Neural progenitor cell (in vitro differentiated cells): ENCODE measurements around the gene AK8.

Source experiments
- EZH2 ChIP-seq: fragments of 200-600 bp; sonication (generic); IDR thresholded peaks from 2 replicates; pipeline ENCODE4 v1.6.1; 2017; ENCODE audit warnings: antibody characterized with exemption, mild to moderate bottlenecking, moderate library complexity
- EZH2phosphoT487 ChIP-seq: fragments of 200-600 bp; sonication (generic); IDR thresholded peaks from 2 replicates; pipeline ENCODE4 v1.6.1; 2017; ENCODE audit warnings: antibody characterized with exemption
- TF ChIP-seq, protein P1 (sequence below): fragments of 200-600 bp; sonication (generic); IDR thresholded peaks from 2 replicates; pipeline ENCODE4 v1.5.1; 2017; ENCODE audit warnings: antibody characterized with exemption, mild to moderate bottlenecking

- TF ChIP-seq, protein P1, sequence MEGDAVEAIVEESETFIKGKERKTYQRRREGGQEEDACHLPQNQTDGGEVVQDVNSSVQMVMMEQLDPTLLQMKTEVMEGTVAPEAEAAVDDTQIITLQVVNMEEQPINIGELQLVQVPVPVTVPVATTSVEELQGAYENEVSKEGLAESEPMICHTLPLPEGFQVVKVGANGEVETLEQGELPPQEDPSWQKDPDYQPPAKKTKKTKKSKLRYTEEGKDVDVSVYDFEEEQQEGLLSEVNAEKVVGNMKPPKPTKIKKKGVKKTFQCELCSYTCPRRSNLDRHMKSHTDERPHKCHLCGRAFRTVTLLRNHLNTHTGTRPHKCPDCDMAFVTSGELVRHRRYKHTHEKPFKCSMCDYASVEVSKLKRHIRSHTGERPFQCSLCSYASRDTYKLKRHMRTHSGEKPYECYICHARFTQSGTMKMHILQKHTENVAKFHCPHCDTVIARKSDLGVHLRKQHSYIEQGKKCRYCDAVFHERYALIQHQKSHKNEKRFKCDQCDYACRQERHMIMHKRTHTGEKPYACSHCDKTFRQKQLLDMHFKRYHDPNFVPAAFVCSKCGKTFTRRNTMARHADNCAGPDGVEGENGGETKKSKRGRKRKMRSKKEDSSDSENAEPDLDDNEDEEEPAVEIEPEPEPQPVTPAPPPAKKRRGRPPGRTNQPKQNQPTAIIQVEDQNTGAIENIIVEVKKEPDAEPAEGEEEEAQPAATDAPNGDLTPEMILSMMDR: no peak
- no peak for TF ChIP-seq EZH2
- TF ChIP-seq EZH2phosphoT487: no peak
Measured at GRCh38 chr9:132927704-132928103, 49.6 kb upstream of the AK8 start.
